HL-60/S4 treated with retinoic acid at 250 ng/mL for 4 days and 3 days (cell line): Measurements from ENCODE around the gene LRCH4.
"Not testable (repeated sequence)": the region's sequence is repeated elsewhere in the genome, so short reads cannot be mapped to it uniquely, and the experiment has no call there.

Source experiments
- in situ Hi-C: fragments of 300-500 bp; cut with MboI; formaldehyde crosslinking; loops from 2 replicates; pipeline ENCODE4 v1.7.0; 2022; ENCODE audit warnings: low sequenced_read_pairs

LRCH4 gene

DNA sequence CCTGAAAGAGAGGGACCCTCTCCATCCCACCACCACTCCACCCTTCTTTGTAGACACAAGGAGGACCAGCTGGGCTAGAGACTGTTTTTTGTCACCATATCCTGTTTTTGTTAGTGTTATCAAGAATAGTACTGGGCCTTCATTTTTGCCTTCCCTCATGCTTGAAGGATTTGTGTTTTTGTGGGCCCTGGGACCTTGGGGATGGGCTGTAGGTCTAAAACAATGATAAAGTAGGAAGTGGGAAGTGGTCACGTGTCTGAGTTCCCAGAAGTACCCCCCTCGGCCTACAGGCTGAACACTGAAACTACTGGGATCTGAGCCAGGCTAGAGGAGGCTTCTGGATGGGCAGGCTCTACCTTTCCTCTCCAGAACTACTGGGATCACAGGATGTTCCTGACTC, 38.1 kb downstream of the LRCH4 start:
- in situ Hi-C loops, result no loop called here

DNA sequence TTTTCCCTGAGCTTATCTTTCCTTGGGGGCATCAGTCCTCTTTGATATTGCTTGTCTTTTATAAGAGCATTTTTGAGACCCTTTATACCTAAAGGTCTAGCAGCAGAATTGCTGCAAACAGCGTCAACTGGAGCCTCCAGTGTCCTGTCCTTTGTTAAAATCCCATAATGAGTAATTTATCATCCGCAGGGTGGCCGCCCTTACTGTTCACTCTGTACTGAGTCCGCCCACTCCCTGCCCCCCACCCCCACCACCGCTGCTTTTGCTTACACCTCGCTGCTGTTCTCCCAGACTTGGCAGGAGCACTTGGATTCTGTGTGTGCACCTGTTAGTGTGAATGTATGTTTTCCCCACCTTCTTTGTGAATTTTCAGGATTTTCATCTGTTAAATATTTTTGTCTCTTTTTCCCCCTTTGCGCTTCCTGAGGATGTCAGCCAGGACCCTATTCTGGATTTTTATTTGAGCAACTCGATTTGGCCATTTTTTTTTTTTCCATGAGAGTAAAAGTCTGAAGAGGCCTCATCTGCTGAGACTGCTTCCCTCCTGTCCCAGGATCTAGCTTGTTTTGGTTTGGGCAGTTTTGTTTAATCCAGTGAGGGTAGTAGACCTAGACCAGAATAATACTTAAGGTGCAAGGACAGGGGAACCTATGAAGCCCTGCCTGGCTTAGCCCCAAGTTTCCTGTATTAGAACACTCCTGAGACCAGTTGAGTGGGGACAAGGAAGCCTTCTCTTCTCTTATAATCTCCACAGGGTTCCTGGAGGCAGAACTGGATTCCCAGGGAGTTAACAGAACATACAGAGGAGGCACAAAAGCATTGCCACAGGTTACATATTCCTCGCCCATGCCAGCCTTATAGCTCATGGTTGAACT, 38.8 kb downstream of the LRCH4 start:
- in situ Hi-C loops, result no loop called here

DNA sequence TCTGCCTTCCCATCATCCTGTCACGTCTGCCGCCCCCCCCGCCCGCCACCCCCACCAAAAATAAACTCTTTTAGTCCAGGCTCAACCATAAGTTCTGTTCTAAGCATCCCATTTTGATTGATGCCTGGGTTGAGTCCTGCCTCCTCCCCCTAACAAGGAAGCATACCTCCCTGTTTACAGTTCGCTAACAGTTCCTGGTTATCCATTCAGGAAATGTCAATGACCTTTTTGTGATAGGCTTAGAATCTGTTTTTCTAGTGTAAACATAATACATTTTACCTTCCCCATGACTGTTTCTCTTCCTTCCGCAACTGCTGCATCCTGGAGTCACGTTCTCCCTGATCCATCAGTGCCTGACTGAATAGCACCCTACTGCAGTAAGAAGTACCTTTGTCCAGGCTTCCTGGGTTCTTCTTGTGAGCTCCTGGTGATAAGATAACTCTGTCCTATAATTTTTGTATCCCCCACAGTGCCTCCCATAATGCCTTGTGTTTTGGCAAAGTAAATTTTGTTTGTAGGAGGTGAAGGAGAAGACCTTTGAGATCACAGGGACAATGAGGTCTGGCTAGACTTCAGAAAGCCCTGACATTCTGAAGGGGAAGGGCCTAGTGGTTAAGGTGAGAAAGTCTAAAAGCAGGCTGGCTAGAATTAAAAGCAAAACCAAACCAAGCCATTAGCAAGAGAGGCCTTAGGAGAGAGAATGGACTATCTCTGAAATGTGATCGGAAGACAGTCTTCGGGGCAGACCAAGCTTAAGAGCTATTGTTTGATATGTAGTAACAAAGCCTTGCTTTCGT, 39.6 kb downstream of the LRCH4 start:
- in situ Hi-C loops, result no loop called here

DNA sequence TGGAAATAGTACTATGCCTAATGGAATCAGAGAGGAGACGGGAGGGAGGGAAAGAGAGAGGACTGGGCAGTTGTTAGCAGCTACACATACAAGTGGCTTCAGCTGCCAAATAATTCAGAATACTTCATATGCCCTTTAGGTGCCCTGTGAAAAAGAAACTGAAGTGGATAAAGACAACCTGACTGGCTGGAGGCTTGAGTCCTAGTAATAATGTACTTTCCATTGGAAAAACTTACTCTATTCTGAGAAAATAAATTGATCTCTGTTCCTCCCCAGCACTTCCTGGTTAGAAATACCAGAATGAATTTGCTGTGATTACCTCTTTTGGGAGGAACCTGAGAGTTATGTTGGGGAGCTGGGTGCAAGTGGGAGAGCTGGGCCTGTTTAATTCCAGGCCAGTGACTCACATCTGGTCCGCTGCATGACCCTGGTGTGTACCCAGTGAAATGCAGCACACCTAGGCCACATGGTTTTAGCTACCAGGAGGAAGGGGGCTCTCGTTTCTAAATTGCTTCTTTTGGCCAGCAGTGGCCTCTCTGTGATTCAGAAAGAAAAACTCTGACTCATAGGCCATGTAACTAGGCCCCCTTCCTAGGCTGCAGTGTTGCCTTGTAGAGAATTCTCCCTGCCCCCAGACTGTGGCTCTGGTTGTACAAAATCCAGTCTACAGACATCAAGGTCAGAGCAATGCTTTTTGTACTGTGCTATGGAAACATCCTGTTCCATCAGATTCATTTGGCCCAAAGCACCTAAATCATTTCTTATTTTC, 40.4 kb downstream of the LRCH4 start:
- in situ Hi-C loops, result no loop called here

DNA sequence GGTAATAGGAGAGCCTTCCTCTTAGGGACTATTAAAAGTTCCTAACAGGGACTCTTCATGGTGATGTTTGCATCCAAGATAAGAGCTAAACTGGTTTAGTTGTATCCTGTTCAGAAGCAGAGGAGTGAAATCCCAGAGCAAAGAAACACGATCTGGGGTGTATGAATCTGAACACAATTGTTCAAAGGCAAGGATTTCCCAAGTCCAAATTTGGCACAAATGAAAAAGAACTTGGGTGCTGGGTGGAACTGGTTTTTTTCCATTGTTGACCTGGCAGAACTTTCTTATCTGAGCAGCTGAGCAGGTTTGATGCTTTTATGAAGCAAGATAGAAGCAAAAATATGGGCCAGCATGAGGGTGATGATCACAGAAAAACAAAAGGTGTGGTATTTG, 41.0 kb downstream of the LRCH4 start:
- in situ Hi-C loops, result no loop called here

DNA sequence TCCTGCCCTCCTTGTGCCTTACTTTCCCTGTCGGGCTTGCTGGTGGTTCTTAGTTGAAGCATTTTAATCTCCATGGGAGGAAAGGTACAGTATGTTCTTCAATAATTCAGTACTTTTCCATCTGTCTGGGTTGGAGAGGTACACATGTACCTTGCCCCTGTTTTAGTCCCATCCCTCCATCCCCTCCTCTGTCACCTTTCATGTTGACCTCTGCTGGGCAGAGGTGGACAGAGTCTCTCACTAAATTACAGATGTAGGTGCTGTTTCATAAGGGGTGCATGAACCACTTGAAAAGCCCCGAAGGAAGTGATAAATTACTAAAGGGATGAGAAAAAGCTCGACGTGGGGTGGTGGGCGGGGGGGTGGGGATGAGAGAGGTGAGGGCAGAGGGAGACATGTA, 41.5 kb downstream of the LRCH4 start:
- in situ Hi-C loops, result no loop called here

DNA sequence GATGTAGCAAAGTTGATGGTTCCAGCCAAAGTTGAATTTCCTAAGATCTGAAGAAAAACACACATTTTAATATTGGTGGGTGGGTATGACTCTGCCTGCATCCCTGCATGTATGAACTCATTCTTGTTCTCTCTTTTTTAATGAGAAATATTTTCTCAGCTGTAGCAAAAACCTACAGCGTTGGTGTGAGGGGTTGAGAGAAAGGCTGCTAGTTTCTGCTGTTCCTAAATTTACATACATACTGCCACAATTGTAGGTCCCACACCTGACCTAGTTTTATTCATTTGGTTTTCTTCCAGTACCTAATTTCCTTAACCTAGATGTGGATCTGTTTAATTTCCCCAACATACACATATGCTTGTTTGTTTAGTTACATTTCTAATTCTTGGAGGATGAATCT, 42.3 kb downstream of the LRCH4 start:
- in situ Hi-C loops, result no loop called here

DNA sequence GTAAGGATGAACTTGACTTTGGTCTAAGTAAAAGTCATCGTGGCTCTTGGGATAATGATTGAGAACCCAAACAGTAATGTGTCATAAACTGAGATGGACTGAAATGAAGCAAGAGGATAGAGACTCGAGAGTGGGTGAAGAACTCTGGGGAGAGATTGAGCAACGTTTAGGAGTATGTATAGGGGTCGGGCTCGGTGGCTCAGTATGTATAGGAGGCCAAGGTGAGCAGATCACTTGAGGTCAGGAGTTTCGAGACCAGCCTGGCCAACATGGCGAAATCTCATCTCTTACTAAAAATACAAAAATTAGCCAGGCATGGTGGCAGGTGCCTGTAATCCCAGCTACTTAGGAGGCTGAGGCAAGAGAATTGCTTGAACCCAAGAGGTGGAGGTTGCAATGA, 44.6 kb downstream of the LRCH4 start:
- in situ Hi-C loops, result not testable (repeated sequence)

DNA sequence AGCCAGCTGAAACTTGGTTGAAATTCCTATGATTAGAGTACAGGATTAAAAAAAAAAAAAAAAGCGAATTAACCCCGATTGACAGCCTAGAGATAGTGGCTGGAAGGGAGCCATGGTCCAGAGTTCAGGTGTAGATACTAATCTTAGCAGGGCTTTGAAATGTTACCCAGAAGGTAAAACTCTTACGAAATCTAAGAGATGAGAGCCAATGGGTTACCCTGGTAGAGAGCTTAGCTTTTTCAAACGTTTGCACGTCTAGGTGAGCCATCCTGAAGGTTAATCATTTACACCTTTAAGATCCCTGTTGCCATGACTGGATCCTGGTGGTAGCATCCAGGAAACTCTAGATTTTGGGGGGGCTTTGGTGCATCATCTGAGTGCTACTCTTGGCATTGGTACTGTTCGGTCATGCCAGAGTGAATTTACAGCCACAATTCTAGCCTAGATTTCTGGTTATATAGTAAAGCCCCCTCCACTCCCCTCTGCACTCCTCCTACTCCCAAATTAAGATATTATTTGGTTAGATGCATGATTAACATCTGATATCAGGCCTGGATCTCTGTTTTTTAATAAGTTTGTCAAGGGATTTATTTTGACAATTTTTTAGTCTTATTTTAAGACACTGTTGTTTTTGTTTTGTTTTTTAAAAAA, 45.7 kb downstream of the LRCH4 start:
- in situ Hi-C loops, result no loop called here

DNA sequence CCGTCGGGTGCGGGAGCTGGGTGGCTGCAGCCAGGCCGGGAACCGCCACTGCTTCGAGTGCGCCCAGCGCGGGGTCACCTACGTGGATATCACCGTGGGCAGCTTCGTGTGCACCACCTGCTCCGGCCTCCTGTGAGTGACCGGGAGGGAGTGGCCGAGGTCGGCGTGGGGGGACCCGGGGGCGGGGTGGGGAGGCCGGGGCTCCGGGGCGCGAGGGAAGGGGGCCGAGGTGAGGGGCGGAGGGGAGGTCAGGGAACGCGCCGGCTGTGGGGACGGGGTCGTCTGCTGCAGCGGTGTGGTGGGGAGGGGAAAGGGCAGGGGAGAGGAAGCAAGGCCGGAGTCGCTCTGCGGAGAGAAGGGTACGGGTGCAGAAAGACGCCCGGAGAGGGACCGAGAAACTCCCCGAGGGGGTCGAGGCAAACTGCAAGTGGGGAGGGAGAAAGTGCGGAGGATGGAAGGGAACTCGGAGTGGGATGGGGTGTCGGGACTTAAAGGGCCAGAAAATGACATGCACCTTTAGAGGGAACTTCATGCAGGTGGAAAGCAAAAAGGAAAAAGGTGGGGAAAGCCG, 46.4 kb downstream of the LRCH4 start:
- in situ Hi-C loops, result no loop called here

DNA sequence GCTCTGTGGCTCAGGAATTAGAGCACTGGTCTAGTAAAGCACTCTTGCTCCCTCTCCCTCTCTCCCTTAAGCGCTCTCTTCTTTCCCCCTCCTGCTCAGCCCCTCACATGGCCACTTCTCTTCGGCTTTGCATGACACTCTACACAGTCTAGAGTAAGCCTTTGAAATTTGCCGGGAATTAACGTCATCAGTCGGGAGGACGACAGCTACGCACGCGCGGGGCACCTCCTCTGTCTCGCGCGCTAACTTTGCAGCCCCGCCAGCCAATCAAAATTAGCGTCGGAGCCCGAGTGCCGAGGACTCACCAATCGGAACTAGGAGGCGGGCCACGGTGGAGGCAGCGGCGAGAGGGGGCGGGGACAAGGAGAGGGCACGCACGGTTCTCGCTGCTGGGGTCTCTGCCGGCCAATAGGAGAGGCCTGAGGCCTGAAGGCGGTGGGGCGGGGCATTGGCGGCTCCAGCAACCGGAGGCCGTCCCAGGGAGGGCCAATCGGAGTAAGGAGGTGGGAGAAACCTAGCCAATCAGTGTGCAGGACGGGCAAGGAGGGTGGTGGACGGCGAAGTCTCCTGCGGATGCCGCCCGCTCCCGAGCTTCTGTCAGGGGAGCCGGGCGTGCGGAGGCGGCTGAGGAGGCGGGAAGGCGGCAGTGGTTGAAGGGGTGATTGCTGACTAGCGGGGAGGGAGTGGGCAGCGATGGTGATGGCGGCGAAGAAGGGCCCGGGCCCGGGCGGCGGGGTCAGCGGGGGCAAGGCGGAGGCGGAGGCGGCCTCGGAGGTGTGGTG, 47.1 kb downstream of the LRCH4 start, which contains the start of gene AGFG2:
AGFG2 (plus strand) TSS at position 550 of the 782 bp plus-strand sequence; CDS start at position 694, 144 bp downstream.
- in situ Hi-C loops, result no loop called here

DNA sequence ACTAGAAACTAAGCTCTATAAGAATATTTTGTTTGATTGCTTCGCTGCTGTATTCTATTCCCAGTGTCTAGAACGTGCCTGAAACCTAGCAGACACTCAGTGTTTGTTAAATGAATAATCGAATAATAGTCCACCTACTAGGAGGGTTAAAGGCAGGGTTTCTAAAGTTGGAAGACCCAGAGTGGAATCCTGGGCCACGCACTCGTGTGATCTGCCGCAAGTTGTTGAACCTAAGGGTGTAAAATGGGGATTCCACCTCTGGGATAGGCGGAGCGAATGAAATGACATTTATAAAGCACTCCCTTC, 47.6 kb downstream of the LRCH4 start:
- in situ Hi-C loops, result no loop called here

DNA sequence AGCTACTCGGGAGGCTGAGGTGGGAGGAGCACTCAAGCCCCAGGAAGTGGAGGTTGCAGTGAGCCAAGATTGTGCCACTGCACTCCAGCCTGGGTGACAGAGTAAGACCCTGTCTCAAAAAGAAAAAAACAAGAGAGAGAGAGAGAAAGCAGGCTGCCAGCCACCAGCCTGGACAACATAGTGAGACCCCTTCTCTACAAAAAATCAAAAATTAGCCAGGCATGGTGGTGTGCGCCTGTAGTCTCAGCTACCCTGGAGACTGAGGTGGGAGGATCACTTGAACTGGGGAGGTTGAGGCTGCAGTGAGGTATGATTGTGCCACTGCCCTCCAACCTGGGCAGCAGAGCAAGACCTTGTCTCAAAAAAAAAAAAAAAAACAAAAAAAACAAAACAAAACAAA, 49.2 kb downstream of the LRCH4 start:
- in situ Hi-C loops, result not testable (repeated sequence)

DNA sequence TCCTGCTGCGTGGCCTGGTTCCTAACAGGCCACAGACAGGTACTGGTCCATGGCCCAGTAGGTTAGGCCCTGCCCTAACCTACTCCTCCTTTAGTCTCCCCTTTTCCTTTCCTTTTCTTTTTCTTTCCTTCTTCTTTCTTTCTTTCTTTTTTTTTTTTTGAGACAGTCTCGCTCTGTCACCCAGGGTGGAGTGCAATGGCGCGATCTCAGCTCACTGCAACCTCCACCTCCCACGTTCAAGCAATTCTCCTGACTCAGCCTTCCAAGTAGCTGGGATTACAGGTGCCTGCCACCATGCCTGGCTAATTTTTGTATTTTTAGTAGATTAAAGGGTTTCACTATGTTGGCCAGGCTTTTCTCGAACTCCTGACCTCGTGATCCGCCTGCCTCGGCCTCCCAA, 49.9 kb downstream of the LRCH4 start:
- in situ Hi-C loops, result not testable (repeated sequence)

DNA sequence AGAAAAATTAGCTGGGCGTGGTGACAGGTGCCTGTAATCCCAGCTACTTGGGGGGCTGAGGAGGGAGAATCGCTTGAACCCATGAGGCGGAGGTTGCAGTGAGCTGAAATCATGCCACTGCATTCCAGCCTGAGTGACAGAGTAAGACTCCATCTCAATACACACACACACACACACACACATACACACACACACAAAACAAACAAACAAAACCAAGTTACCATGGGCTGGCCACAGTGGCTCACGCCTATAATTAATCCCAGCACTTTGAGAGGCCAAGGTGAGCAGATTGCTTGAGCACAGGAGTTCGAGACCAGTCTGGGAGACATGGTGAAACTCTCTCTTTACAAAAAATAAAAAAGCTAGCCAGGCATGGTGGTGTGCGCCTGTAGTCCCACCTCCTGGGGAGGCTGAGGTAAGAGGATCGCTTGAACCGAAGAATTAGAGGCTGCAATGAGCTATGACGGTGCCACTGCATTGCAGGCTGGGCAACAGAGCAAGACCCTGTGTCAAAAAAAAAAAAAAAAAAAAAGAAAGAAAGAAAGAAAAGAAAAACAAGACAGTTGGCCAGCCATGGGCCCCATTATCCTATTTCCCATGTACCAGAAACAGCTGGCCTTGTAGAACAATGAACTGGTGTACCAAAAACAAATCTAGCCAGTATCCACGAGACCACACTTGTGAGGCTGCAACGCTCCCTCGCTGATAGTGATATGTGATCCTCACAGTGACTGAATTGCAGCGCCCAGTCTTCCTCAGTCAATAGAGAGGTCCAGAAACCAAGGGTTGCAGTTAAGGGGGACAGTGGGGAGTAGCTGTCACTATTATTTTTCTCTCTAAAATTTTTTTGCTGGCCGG, 53.5 kb downstream of the LRCH4 start:
- in situ Hi-C loops, result no loop called here

DNA sequence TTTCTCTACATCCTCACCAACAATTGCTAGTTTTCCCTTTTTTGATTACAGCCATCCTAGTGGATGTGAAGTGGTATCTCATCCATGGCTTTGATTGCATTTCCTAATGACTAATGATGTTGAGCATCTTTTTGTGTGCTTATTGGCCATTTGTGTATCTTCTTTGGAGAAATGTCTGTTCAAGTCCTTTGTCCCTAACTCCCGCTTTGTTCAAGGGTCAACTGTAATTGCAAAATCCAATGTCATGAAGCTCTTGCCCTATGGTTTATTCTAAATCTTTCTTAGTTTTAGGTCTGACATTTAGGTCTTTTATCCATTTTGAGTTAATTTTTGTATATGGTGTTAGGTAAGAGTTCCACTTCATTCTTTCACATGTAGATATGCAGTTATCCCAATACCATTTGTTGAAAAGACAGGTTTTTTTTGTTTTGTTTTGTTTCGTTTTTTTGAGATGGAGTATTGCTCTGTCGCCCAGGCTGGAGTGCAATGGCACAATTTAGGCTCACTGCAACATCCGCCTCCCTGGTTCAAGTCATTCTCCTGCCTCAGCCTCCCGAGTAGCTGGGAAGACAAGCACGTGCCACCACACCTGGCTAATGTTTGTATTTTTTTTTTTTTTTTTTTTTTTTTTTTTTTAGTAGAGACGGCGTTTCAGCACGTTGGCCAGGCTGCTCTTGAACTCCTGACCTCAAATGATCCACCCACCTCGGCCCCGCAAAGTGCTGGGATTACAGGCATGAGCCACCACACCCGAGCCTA, 57.6 kb downstream of the LRCH4 start:
- in situ Hi-C loops, result not testable (repeated sequence)
